Caco-2 (cell line): ENCODE results near the gene GOSR2. TPM values are rescaled to one million over a fixed set of nuclear protein-coding genes. Genes with fewer than 3 reads are reported as not detected.

Experiments used
- BruUV-seq: library from RNA; stranded (reverse); fragments of 400-500 nt; replicated peaks from 2 replicates; lab custom pipeline; 2021; lab: Mats Ljungman, UMichigan
- CTCF ChIA-PET: fragments of 300-600 bp; sonication (Branson Sonifier 250); formaldehyde crosslinking; loops from one replicate; lab custom pipeline; 2022; ENCODE audit warnings: antibody characterized with exemption; lab: Charles Lee
- POLR2A ChIA-PET: fragments of 300-600 bp; sonication (Branson Sonifier 250); formaldehyde crosslinking; loops from one replicate; lab custom pipeline; 2022; ENCODE audit warnings: antibody characterized with exemption; lab: Charles Lee
- DNase-seq, 2 experiments: peaks; one replicate each; pipeline versions ENCODE4 v3.0.0 to v3.0.0-alpha.2; 2020 to 2022
- H3K27me3 ChIP-seq: replicated peaks from 2 replicates; pipeline ENCODE4 v1.6.0; 2011; ENCODE audit warnings: low read length; ENCODE audit not compliant: control insufficient read depth, insufficient read depth
- H3K36me3 ChIP-seq: 2 replicates; pipeline ENCODE4 v1.5.1; 2011; ENCODE audit warnings: low read length; ENCODE audit not compliant: control insufficient read depth, insufficient read depth
- H3K4me1 ChIP-seq: fragments of 250-450 bp; sonication (Bioruptor Pico); 2 replicates; pipeline ENCODE4 v1.5.1; 2020; ENCODE audit warnings: mild to moderate bottlenecking
- H3K4me3 ChIP-seq: 2 replicates; pipeline ENCODE4 v1.5.1; 2011; ENCODE audit warnings: low read depth, mild to moderate bottlenecking, control low read depth, low read length
- H3K9me3 ChIP-seq: fragments of 250-450 bp; sonication (Bioruptor Pico); 2 replicates; pipeline ENCODE4 v1.5.1; 2020; ENCODE audit warnings: mild to moderate bottlenecking, moderate library complexity
- H3K27ac Mint-ChIP-seq: one replicate; pipeline ENCODE4 v1.8.0; 2022; ENCODE audit warnings: mixed read lengths; ENCODE audit not compliant: unreplicated experiment
- H3K27me3 Mint-ChIP-seq: one replicate; pipeline ENCODE4 v1.8.0; 2022; ENCODE audit warnings: mixed read lengths; ENCODE audit not compliant: insufficient read depth, unreplicated experiment
- H3K36me3 Mint-ChIP-seq: one replicate; pipeline ENCODE4 v1.8.0; 2022; ENCODE audit warnings: mild to moderate bottlenecking, mixed read lengths; ENCODE audit not compliant: insufficient read depth, unreplicated experiment
- H3K4me1 Mint-ChIP-seq: one replicate; pipeline ENCODE4 v1.8.0; 2022; ENCODE audit warnings: low read depth, mixed read lengths; ENCODE audit not compliant: unreplicated experiment
- H3K4me3 Mint-ChIP-seq: one replicate; pipeline ENCODE4 v1.8.0; 2022; ENCODE audit warnings: mild to moderate bottlenecking, moderate library complexity, mixed read lengths; ENCODE audit not compliant: unreplicated experiment
- H3K9me3 Mint-ChIP-seq: one replicate; pipeline ENCODE4 v1.8.0; 2022; ENCODE audit warnings: mixed read lengths; ENCODE audit not compliant: unreplicated experiment
- intact Hi-C: fragments of 100-400 bp; cut with micrococcal nuclease; formaldehyde crosslinking; loops from one replicate; pipeline ENCODE4 v1.10.0; 2022; ENCODE audit not compliant: unreplicated experiment
- total RNA-seq: library from RNA; stranded (reverse); gene quantifications from 2 replicates; pipeline ENCODE4 v1.2.3, GENCODE V29; 2022
- TF ChIP-seq, protein P1 (sequence below), 2 experiments: fragments of 200-600 bp in 1 of 2; IDR thresholded peaks; 1 replicate in 1 of 2; 2 replicates in 1 of 2; pipeline versions ENCODE4 v1.5.1 to v1.8.0; 2011 to 2022; ENCODE audit warnings: antibody characterized with exemption in 1 of 2, control low read depth in 1 of 2, inconsistent platforms in 1 of 2, low read depth in 1 of 2, low read length in 1 of 2, mild to moderate bottlenecking in 1 of 2, moderate library complexity in 1 of 2; ENCODE audit not compliant: insufficient read depth in 1 of 2, severe bottlenecking in 1 of 2, unreplicated experiment in 1 of 2

GOSR2 gene
- total RNA-seq, 1 experiment from 2014 or later, result 84.0 TPM

DNA sequence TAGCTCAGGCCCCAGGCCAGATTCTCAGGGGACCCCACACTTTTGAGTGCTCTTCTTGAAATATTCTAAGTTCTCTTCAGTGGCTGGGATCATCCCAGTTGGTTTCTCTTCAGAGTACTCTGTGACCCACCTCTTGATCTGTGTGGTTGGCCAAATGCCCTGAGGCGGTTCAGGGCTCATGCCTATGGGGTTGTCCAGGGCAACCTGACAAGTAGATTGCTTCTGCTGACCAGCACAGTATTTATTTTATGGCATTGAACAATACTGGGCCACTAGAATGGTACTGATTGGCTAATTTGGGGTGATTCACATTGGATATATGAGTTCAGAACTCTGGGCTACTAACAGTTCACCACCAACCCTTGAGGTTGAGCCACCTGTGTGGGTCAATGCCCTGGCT, 7.4 kb upstream of the GOSR2 start:
- no peak for DNase-seq
- Mint-ChIP-seq H3K27ac (no peak overlapping the region), H3K4me3 (no peak overlapping the region), H3K36me3 (no peaks in the 10 kb centered on the region), H3K9me3 (no peaks in the 10 kb centered on the region), H3K4me1 (no peaks in the 10 kb centered on the region), H3K27me3 (peaks cover 3% of the 10 kb centered on the region)
- no peaks in the 10 kb centered on the region for H3K27me3 ChIP-seq
- no peaks in the 10 kb centered on the region; the same call in 1 of the 2 replicates for H3K9me3 ChIP-seq
- H3K4me3 ChIP-seq, result no peak overlapping the region
- no TSS peak for BruUV-seq
- POLR2A ChIA-PET, result no interaction called here
- peaks cover 3% of the 10 kb centered on the region; the same call in 1 of the 2 replicates for H3K4me1 ChIP-seq
- TF ChIP-seq, protein P1, sequence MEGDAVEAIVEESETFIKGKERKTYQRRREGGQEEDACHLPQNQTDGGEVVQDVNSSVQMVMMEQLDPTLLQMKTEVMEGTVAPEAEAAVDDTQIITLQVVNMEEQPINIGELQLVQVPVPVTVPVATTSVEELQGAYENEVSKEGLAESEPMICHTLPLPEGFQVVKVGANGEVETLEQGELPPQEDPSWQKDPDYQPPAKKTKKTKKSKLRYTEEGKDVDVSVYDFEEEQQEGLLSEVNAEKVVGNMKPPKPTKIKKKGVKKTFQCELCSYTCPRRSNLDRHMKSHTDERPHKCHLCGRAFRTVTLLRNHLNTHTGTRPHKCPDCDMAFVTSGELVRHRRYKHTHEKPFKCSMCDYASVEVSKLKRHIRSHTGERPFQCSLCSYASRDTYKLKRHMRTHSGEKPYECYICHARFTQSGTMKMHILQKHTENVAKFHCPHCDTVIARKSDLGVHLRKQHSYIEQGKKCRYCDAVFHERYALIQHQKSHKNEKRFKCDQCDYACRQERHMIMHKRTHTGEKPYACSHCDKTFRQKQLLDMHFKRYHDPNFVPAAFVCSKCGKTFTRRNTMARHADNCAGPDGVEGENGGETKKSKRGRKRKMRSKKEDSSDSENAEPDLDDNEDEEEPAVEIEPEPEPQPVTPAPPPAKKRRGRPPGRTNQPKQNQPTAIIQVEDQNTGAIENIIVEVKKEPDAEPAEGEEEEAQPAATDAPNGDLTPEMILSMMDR (IDR thresholded peaks at IDR 0.05; ENCODE audit: insufficient read depth in 1 of 2, low read depth in 1 of 2, low read length in 1 of 2, severe bottlenecking in 1 of 2, unreplicated experiment in 1 of 2), result no peak
- intact Hi-C loops, result no loop called here
- H3K36me3 ChIP-seq, result no peaks in the 10 kb centered on the region
- CTCF ChIA-PET, result no interaction called here

DNA sequence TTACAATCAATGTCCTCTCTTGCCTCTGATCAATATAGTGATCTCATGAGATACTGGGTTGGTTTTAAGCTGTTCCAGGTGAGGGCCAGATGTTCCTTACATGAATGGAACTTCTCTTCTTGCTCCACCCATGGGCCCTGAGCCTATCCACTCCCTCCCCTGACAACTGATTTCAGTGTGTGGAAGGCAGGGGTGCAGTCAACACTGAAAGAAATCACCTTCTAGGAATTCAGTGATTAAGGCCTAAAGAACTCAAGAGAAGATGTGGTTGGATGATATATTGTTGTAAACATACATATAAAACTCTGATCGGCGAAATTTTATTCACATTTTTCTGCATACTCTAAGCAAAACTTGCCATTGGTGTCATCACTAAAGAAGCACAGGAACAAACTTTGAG, 6.7 kb upstream of the GOSR2 start:
- H3K27me3 Mint-ChIP-seq, result peaks cover 3% of the 10 kb centered on the region
- intact Hi-C loops, result no loop called here
- CTCF ChIA-PET, result no interaction called here
- no peak for DNase-seq
- no peaks in the 10 kb centered on the region for H3K9me3 Mint-ChIP-seq
- Histone ChIP-seq H3K4me1 (peaks cover 3% of the 10 kb centered on the region; the same call in 1 of the 2 replicates), H3K36me3 (no peaks in the 10 kb centered on the region), H3K27me3 (no peaks in the 10 kb centered on the region), H3K9me3 (no peaks in the 10 kb centered on the region; the same call in 1 of the 2 replicates), H3K4me3 (no peak overlapping the region)
- H3K36me3 Mint-ChIP-seq, result no peaks in the 10 kb centered on the region
- H3K27ac Mint-ChIP-seq, result no peak overlapping the region
- BruUV-seq, result no TSS peak
- H3K4me1 Mint-ChIP-seq, result no peaks in the 10 kb centered on the region
- no peak overlapping the region for H3K4me3 Mint-ChIP-seq
- TF ChIP-seq, protein P1 (IDR thresholded peaks at IDR 0.05; ENCODE audit: insufficient read depth in 1 of 2, low read depth in 1 of 2, low read length in 1 of 2, severe bottlenecking in 1 of 2, unreplicated experiment in 1 of 2), result no peak
- POLR2A ChIA-PET, result no interaction called here

DNA sequence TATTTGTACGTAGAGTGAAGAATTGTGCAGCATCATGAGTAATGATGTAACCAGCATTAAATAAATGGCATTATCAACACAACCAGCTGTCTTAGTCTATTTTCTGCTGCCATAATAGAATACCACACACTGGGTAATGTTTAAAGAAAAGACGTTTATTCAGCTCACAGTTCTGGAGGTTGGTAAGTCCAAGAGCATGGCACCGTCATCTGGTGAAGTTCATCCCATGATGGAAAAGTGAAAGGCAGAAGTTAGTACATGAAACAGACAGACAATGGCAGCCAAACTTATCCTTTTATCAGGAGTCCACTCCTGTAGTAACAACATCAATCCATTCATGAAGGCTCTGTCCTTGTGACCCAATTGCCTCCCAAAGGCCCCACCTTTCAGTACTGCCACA, 6.3 kb upstream of the GOSR2 start:
- Mint-ChIP-seq H3K27ac (no peak overlapping the region), H3K4me3 (no peak overlapping the region), H3K27me3 (peaks cover 3% of the 10 kb centered on the region), H3K4me1 (no peaks in the 10 kb centered on the region), H3K9me3 (no peaks in the 10 kb centered on the region), H3K36me3 (no peaks in the 10 kb centered on the region)
- Histone ChIP-seq H3K9me3 (no peaks in the 10 kb centered on the region; the same call in 1 of the 2 replicates), H3K4me1 (peaks cover 3% of the 10 kb centered on the region; the same call in 1 of the 2 replicates), H3K27me3 (no peaks in the 10 kb centered on the region), H3K36me3 (no peaks in the 10 kb centered on the region), H3K4me3 (no peak overlapping the region)
- no TSS peak for BruUV-seq
- ChIA-PET CTCF (interaction anchor here (0.7 kb wide), 1 partner anchor 10 kb away, joined by 3 read pairs; no protein-coding TSS in a partner anchor), POLR2A (no interaction called here)
- no peak for DNase-seq
- intact Hi-C loops, result no loop called here
- TF ChIP-seq, protein P1 (IDR thresholded peaks at IDR 0.05; ENCODE audit: insufficient read depth in 1 of 2, low read depth in 1 of 2, low read length in 1 of 2, severe bottlenecking in 1 of 2, unreplicated experiment in 1 of 2), result no peak
